Stimulated activated memory B cell treated with anti-CD40 and anti-IgM and Interleukin-4, amounts not matched to agents 10 μg/mL and 1 μg/mL and 100 μg/mL, for 72 hours (primary cell): Measurements from ENCODE around the gene TCTN1.

Source experiments
- ATAC-seq: fragments of 150-1000 bp; cut with Tn5 transposase; 2 replicates; pipeline ENCODE4 v1.10.0; 2021
- H3K27ac Mint-ChIP-seq: one replicate; pipeline ENCODE4 v1.8.0; 2022; ENCODE audit warnings: mild to moderate bottlenecking, mixed read lengths
- H3K27me3 Mint-ChIP-seq: one replicate; pipeline ENCODE4 v1.8.0; 2022; ENCODE audit warnings: mixed read lengths
- H3K36me3 Mint-ChIP-seq: one replicate; pipeline ENCODE4 v1.8.0; 2022; ENCODE audit warnings: mixed read lengths
- H3K4me1 Mint-ChIP-seq: one replicate; pipeline ENCODE4 v1.8.0; 2022; ENCODE audit warnings: mixed read lengths
- H3K4me3 Mint-ChIP-seq: one replicate; pipeline ENCODE4 v1.8.0; 2022; ENCODE audit warnings: mild to moderate bottlenecking, moderate library complexity, mixed read lengths
- H3K9me3 Mint-ChIP-seq: one replicate; pipeline ENCODE4 v1.8.0; 2022; ENCODE audit warnings: mixed read lengths

The TCTN1 gene

GRCh38 chr12:110696283-110696682 is 82.4 kb downstream of the TCTN1 start:
- peaks cover 57% of the 10 kb centered on the region for H3K4me1 Mint-ChIP-seq
- H3K9me3 Mint-ChIP-seq: peaks cover 3% of the 10 kb centered on the region
- no peaks in the 10 kb centered on the region for H3K27me3 Mint-ChIP-seq
- ATAC-seq: no peak
- no peak overlapping the region for H3K4me3 Mint-ChIP-seq
- H3K27ac Mint-ChIP-seq: peak overlapping the region; percentile 71
- no peaks in the 10 kb centered on the region for H3K36me3 Mint-ChIP-seq

DNA sequence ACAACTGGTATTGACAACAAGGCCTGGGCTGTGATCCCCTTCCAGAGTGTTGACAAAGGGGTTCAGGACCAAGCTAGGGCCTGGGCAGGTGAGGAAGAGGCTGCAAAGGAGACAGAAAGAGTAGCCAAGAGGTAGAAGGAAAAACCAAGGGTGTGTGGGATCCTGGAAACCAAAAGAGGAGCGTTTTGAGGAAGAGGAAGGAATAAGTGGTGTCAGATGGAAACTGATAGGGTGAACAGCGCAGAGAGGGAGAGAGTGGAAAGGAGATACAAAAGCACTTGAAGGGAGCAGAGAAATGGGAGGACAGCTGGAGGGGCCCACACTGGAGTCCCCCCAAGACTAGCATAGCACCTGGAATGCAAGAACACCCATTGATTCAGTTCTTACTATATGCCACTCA is 83.3 kb downstream of the TCTN1 start:
- Mint-ChIP-seq H3K9me3 (peaks cover 3% of the 10 kb centered on the region), H3K36me3 (no peaks in the 10 kb centered on the region), H3K27me3 (no peaks in the 10 kb centered on the region), H3K27ac (peak overlapping the region; percentile 71), H3K4me3 (no peak overlapping the region), H3K4me1 (peaks cover 47% of the 10 kb centered on the region)
- ATAC-seq: no peak

DNA sequence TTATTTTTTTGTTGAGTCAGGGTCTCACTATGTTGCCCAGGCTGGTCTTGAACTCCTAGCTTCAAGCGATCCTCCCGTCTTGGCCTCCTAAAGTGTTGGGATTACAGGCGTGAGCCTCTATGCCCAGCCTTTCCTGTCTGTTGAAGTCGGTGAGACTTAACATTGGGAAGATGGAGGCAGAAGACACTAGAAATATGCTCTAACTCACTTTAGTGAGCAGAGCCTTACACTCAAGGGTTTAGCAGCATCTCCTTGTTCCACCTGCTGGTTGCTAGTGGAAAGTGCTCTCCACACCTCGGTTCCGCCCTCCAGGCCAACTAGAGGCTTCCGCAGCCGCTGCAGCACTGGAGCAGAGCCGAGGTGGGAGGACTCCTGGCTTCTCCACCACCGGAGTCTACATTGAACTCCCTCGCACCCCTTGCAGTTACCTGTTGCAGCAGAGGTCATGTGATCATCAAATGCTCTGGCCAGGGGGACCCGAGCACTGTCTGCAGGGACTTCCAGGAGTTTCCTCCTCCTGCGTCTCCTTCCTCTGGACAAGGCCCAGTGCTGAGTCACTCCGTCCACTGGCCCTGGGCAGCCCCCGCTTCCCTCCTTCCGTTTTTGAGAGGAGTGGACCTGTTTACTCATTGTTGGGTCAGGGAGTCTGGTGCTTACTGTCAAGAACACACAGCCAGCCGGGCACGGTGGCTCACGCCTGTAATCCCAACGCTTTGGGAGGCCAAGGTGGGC is 84.4 kb downstream of the TCTN1 start:
- peak overlapping the region; percentile 47 for H3K4me3 Mint-ChIP-seq
- no peaks in the 10 kb centered on the region for H3K36me3 Mint-ChIP-seq
- H3K4me1 Mint-ChIP-seq: peaks cover 44% of the 10 kb centered on the region
- ATAC-seq: peak; percentile 97
- H3K9me3 Mint-ChIP-seq: peaks cover 3% of the 10 kb centered on the region
- peak overlapping the region; percentile 71 for H3K27ac Mint-ChIP-seq
- no peaks in the 10 kb centered on the region for H3K27me3 Mint-ChIP-seq
